ENCODE results near the gene ING2.
"Not testable (repeated sequence)": the region's sequence is repeated elsewhere in the genome, so short reads cannot be mapped to it uniquely, and the experiment has no call there.

The ING2 gene

DNA sequence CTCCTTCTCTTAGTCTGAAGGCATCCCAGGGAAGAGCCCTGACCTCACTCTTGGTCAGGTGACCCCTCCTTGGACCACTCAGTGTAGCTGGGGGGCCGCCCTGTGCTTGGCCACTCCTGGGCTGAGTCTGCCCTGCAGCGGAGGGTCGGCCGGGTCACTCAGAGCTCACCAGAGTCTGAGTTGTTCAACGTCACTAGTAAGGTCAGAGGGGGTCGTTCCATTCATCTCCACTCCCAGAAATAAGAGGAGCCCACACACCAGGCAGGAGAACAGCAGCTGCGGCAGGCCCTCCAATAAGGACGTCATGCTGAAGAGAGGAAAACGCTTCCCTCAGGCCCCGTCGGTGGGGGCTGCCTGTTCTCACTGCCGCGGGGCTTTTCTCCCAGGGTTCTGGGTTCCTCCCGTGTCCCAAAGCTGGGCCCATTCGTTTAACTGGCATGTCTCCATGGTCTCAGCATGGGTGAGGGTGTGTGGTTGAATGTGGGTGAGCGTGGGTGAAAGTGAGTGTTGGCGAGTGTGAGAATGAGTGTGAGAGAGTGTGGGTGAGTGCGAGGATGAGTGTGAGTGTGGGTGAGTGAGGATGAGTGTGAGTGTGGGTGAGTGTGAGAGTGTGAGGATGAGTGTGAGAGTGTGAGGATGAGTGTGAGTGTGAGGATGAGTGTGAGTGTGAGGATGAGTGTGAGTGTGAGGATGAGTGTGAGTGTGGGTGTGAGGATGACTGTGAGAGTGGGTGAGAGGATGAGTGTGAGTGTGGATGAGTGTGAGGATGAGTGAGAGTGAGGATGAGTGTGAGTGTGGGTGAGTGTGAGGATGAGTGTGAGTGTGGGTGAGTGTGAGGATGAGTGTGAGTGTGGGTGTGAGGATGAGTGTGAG is 47.7 kb downstream of the ING2 start:
- no peak for DNase-seq

DNA sequence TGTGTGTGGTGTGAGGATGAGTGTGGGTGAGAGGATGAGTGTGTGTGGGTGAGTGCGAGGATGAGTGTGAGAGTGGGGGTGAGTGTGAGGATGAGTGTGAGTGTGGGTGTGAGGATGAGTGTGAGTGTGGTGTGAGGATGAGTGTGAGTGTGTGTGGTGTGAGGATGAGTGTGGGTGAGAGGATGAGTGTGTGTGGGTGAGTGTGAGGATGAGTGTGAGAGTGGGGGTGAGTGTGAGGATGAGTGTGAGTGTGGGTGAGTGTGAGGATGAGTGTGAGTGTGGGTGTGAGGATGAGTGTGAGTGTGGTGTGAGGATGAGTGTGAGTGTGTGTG is 48.3 kb downstream of the ING2 start:
- DNase-seq = not testable (repeated sequence)

- no peak for DNase-seq
Measured at GRCh38 chr4:183553601-183554345, 48.9 kb downstream of the ING2 start.

- no peak for DNase-seq
Measured at GRCh38 chr4:183554346-183554686, 49.5 kb downstream of the ING2 start.

DNA sequence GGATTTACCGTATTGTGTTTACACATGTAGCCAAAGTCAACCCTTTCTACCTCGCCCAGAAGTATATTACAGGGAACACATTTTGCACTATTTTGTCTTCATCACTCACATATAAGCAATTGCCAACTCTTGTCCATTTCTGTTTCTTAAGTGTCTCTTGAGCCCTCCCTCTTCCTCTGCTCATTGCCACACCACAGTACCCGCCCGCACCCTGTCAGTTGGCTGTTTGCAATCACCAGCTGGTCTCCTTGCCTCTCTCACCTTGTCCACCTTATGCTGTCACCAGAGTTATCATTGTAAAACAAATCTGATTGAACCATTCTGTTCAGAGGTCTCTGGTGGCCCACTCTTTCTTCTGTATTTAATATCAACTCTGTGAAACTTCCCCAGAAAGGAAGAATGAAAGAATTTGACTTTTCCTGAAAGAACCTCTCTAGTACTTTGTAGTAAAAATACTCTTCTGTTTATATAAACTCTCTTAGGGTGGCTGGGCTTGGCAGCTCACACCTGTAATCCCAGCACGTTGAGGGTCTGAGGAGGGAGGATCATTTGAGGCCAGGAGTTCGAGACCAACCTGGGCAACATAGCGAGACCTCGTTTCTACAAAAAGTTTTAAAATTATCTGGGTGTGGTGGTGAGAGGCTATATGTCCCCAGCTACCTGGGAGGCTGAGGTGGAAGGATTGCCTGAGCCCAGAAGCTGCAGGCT is 50.2 kb downstream of the ING2 start:
- no peak for DNase-seq

- no peak for DNase-seq
Measured at GRCh38 chr4:183556947-183557346, 52.1 kb downstream of the ING2 start.

DNA sequence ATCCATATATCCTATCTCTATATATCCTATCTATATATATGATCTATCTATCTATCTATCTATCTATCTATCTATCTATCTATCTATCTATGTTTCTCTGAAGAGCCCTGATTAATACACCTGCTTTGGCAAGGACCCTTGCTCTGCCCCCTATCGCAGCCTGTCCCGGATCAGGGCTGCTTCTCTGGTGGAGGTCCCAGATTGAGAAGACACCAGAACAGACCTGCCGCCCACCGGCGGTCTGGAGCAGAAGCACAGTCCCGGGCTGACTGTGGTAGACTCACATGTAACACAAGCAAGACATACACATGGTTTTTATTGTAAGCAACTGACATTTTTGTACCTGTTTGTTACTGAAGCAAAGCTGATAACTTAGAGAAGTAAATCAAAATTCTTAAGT is 52.8 kb downstream of the ING2 start:
- DNase-seq = no peak

DNA sequence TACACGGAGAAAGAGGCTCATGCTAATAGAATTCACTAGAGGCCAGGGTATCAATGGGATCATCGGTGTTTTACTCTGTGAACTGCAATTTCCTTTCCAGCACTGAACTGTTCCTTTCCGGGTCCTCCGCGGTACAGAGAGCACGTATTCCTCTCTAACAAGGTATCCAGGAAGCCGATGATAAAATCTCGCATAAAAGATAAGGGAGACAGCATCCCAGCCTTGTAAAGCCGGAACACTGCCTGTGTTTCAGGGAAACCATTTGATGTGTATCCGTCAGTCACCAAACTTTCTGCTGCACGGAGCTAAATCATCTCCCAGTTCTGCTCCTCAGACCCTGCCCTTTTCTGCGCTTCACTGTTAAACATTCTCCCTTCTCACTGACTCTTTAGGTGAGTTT is 54.0 kb downstream of the ING2 start:
- DNase-seq = no peak

GRCh38 chr4:183561905-183562304 is 57.0 kb downstream of the ING2 start:
- DNase-seq = no peak

Measured in DMS153 (cell line).